Neural progenitor cell (in vitro differentiated cells): Measurements from ENCODE around the gene AIFM3. TPM values are rescaled to one million over a fixed set of nuclear protein-coding genes. Genes with fewer than 3 reads are reported as not detected.

Source experiments
- DNase-seq: peaks from one replicate; pipeline ENCODE4 v3.0.0-alpha.2; 2016; ENCODE audit warnings: low spot score
- H2AFZ ChIP-seq: fragments of 200-600 bp; sonication (generic); replicated peaks from 2 replicates; pipeline ENCODE4 v1.6.1; 2016; ENCODE audit warnings: antibody characterized with exemption
- H3F3A ChIP-seq: fragments of 200-600 bp; sonication (generic); 2 replicates; pipeline ENCODE4 v1.6.1; 2016; ENCODE audit warnings: antibody characterized with exemption, low read depth
- H3K27ac ChIP-seq: fragments of 200-600 bp; sonication (generic); 2 replicates; pipeline ENCODE4 v1.5.1; 2016; ENCODE audit warnings: mild to moderate bottlenecking
- H3K27me3 ChIP-seq: fragments of 200-600 bp; sonication (generic); 2 replicates; pipeline ENCODE4 v1.6.1; 2016; ENCODE audit warnings: mild to moderate bottlenecking, moderate library complexity
- H3K36me3 ChIP-seq: fragments of 200-600 bp; sonication (generic); 2 replicates; pipeline ENCODE4 v1.5.1; 2016
- H3K4me1 ChIP-seq: fragments of 200-600 bp; sonication (generic); 2 replicates; pipeline ENCODE4 v1.6.1; 2016; ENCODE audit warnings: mixed run types
- H3K4me2 ChIP-seq: fragments of 200-600 bp; sonication (generic); 2 replicates; pipeline ENCODE4 v1.6.1; 2016
- H3K4me3 ChIP-seq: fragments of 200-600 bp; sonication (generic); 2 replicates; pipeline ENCODE4 v1.5.1; 2016
- H3K79me2 ChIP-seq: fragments of 200-600 bp; sonication (generic); 2 replicates; pipeline ENCODE4 v1.6.1; 2016; ENCODE audit warnings: low read depth
- H3K9ac ChIP-seq: fragments of 200-600 bp; sonication (generic); 2 replicates; pipeline ENCODE4 v1.6.1; 2016
- H3K9me3 ChIP-seq: fragments of 200-600 bp; sonication (generic); 2 replicates; pipeline ENCODE4 v1.5.1; 2016; ENCODE audit warnings: low read depth
- H4K20me1 ChIP-seq: fragments of 200-600 bp; sonication (generic); 2 replicates; pipeline ENCODE4 v1.6.1; 2016; ENCODE audit warnings: low read depth
- H3K27ac Mint-ChIP-seq: 3 replicates; pipeline ENCODE4 v1.8.0; 2021; ENCODE audit warnings: mixed read lengths
- H3K27me3 Mint-ChIP-seq: 2 replicates; pipeline ENCODE4 v1.8.0; 2022; ENCODE audit warnings: low read depth, mild to moderate bottlenecking, inconsistent platforms, moderate library complexity, mixed read lengths; ENCODE audit not compliant: insufficient read depth
- H3K36me3 Mint-ChIP-seq: 3 replicates; pipeline ENCODE4 v1.8.0; 2021; ENCODE audit warnings: mixed read lengths
- H3K4me1 Mint-ChIP-seq: 3 replicates; pipeline ENCODE4 v1.8.0; 2021; ENCODE audit warnings: mixed read lengths
- H3K4me3 Mint-ChIP-seq: 3 replicates; pipeline ENCODE4 v1.8.0; 2021; ENCODE audit warnings: mild to moderate bottlenecking, moderate library complexity, mixed read lengths
- H3K9me3 Mint-ChIP-seq: 3 replicates; pipeline ENCODE4 v1.8.0; 2020; ENCODE audit warnings: mixed read lengths
- EZH2 ChIP-seq: fragments of 200-600 bp; sonication (generic); IDR thresholded peaks from 2 replicates; pipeline ENCODE4 v1.6.1; 2017; ENCODE audit warnings: antibody characterized with exemption, mild to moderate bottlenecking, moderate library complexity
- EZH2phosphoT487 ChIP-seq: fragments of 200-600 bp; sonication (generic); IDR thresholded peaks from 2 replicates; pipeline ENCODE4 v1.6.1; 2017; ENCODE audit warnings: antibody characterized with exemption
- total RNA-seq: library from RNA; depleted of rRNA; stranded (reverse); fragments of >200 nt; gene quantifications from 2 replicates; pipeline ENCODE4 v1.2.3, GENCODE V29; 2015; ENCODE audit warnings: low replicate concordance
- TF ChIP-seq, protein P1 (sequence below): fragments of 200-600 bp; sonication (generic); IDR thresholded peaks from 2 replicates; pipeline ENCODE4 v1.5.1; 2017; ENCODE audit warnings: antibody characterized with exemption, mild to moderate bottlenecking

The AIFM3 gene
- total RNA-seq, 1 donor from 2014 or later = 4.3 TPM

DNA sequence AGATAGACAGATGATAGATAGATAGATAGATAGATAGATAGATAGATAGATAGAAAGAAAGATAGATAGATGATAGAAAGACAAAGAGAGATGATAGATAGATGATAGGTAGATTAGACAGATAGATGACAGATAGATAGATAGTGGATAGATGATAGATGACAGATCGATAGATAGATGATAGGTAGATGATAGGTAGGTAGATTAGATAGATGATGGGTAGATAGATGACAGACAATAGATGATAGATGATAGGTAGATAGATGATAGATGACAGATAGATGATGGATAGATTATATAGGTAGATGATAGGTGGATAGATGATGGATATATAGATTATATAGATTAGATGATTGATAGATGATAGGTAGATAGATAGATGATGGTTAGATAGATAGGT lies 19.3 kb downstream of the AIFM3 start:
- Mint-ChIP-seq H3K4me1 (peaks cover 18% of the 10 kb centered on the region), H3K9me3 (no peaks in the 10 kb centered on the region), H3K27me3 (peaks cover 1% of the 10 kb centered on the region), H3K36me3 (peaks cover 12% of the 10 kb centered on the region), H3K27ac (no peak overlapping the region), H3K4me3 (no peak overlapping the region)
- Histone ChIP-seq H3K4me3 (no peak overlapping the region), H3K27ac (no peak overlapping the region), H4K20me1 (no peaks in the 10 kb centered on the region), H3K9ac (no peak overlapping the region), H3K4me1 (peaks cover 9% of the 10 kb centered on the region), H3K4me2 (no peak overlapping the region), H3F3A (peaks cover 3% of the 10 kb centered on the region), H3K9me3 (no peaks in the 10 kb centered on the region), H2AFZ (no peak overlapping the region), H3K79me2 (peaks cover 15% of the 10 kb centered on the region), H3K36me3 (no peaks in the 10 kb centered on the region), H3K27me3 (no peaks in the 10 kb centered on the region)
- TF ChIP-seq EZH2phosphoT487 = no peak
- TF ChIP-seq, protein P1, sequence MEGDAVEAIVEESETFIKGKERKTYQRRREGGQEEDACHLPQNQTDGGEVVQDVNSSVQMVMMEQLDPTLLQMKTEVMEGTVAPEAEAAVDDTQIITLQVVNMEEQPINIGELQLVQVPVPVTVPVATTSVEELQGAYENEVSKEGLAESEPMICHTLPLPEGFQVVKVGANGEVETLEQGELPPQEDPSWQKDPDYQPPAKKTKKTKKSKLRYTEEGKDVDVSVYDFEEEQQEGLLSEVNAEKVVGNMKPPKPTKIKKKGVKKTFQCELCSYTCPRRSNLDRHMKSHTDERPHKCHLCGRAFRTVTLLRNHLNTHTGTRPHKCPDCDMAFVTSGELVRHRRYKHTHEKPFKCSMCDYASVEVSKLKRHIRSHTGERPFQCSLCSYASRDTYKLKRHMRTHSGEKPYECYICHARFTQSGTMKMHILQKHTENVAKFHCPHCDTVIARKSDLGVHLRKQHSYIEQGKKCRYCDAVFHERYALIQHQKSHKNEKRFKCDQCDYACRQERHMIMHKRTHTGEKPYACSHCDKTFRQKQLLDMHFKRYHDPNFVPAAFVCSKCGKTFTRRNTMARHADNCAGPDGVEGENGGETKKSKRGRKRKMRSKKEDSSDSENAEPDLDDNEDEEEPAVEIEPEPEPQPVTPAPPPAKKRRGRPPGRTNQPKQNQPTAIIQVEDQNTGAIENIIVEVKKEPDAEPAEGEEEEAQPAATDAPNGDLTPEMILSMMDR = no peak
- no peak for TF ChIP-seq EZH2
- no peak for DNase-seq

DNA sequence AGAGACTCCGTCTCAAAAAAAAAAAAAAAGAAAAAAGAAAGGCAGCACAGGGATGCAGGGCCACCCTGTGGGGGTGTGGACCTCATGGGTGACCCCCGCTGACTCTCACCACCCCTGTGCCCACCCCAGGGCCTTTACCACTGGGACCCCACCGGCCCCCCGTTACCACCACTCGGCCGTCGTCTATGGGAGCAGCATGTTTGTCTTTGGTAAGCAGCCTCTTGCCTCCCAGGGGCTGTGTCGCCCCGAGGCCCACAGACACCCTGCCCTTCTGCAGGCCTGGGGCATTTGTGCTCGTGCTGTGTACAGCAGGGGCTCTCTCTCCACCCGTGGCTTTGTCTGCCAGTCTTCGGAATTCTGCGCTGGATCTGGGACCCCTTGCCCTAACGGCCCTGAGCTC lies 20.3 kb downstream of the AIFM3 start:
- Histone ChIP-seq H3K4me1 (peaks cover 6% of the 10 kb centered on the region), H3K79me2 (peaks cover 11% of the 10 kb centered on the region), H3K27me3 (no peaks in the 10 kb centered on the region), H4K20me1 (no peaks in the 10 kb centered on the region), H3K36me3 (no peaks in the 10 kb centered on the region), H3K27ac (no peak overlapping the region), H2AFZ (no peak overlapping the region), H3F3A (no peaks in the 10 kb centered on the region), H3K4me2 (no peak overlapping the region), H3K4me3 (no peak overlapping the region), H3K9me3 (no peaks in the 10 kb centered on the region), H3K9ac (no peak overlapping the region)
- Mint-ChIP-seq H3K27ac (no peak overlapping the region), H3K27me3 (no peaks in the 10 kb centered on the region), H3K36me3 (peaks cover 12% of the 10 kb centered on the region), H3K4me1 (peaks cover 15% of the 10 kb centered on the region), H3K9me3 (no peaks in the 10 kb centered on the region), H3K4me3 (no peak overlapping the region)
- no peak for TF ChIP-seq EZH2phosphoT487
- TF ChIP-seq, protein P1 = no peak
- TF ChIP-seq EZH2 = no peak
- no peak for DNase-seq

DNA sequence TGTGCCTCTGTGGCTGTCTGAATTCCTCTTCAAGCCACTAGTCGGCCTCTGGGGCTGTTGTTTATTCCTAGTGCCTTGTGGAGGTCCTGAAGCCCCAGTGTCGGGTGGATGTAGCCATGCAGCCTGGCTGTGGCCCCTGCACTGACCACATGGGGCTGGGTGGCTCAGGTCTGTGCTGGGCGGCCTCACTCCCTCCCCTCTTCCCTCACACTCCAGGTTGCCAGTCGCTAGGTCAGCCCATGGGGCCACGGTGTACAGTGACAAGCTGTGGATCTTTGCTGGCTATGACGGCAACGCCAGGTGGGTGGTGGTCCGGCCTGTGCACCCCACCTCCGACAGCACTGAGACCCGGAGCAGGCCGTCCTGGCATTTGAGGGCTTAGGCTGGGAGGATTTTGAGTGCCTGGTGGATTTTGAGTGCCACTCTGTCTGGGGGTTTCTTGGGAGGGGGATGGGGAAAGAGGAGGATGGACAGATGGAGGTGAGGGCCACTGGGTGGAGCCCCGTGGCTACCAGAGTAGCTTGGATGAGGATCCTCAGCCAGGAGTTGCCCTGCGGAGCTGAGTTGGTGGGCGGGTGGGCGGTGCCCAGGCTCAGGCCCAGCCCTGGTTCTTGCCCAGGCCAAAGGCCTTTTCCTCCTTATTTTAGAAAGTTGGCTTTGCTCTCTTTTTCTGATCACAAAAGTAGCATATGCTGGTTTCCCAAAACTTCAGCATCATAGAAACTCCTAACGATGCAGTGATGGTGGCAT lies 21.7 kb downstream of the AIFM3 start:
- Histone ChIP-seq H3K4me2 (no peak overlapping the region), H3K27ac (no peak overlapping the region), H4K20me1 (no peaks in the 10 kb centered on the region), H3K79me2 (no peaks in the 10 kb centered on the region), H2AFZ (no peak overlapping the region), H3F3A (no peaks in the 10 kb centered on the region), H3K4me1 (no peaks in the 10 kb centered on the region), H3K4me3 (no peak overlapping the region), H3K9me3 (no peaks in the 10 kb centered on the region), H3K9ac (no peak overlapping the region), H3K36me3 (no peaks in the 10 kb centered on the region), H3K27me3 (no peaks in the 10 kb centered on the region)
- no peak overlapping the region for H3K4me3 Mint-ChIP-seq
- H3K36me3 Mint-ChIP-seq = peaks cover 11% of the 10 kb centered on the region
- H3K4me1 Mint-ChIP-seq = peaks cover 7% of the 10 kb centered on the region
- TF ChIP-seq EZH2phosphoT487 = no peak
- no peak for TF ChIP-seq EZH2
- TF ChIP-seq, protein P1 = no peak
- no peaks in the 10 kb centered on the region for H3K9me3 Mint-ChIP-seq
- no peak for DNase-seq
- no peaks in the 10 kb centered on the region for H3K27me3 Mint-ChIP-seq
- H3K27ac Mint-ChIP-seq = no peak overlapping the region
